Natural killer cell (primary cell): ENCODE measurements around the gene GPR37L1. TPM values are rescaled to one million over a fixed set of nuclear protein-coding genes. Genes with fewer than 3 reads are reported as not detected.

Experiments
- ATAC-seq, 3 donors: fragments of 150-1000 bp in 2 of 3; fragments of 200-7000 bp in 1 of 3; cut with Tn5 transposase; 1 replicate in 1 of 3; 2 replicates in 2 of 3; pipeline ENCODE4 v1.10.0; 2021; ENCODE audit warnings: mild to moderate bottlenecking in 2 of 3, moderate library complexity in 2 of 3
- DNase-seq, 2 donors: peaks; one replicate each; pipeline versions ENCODE4 v3.0.0 to v3.0.0-alpha.2; 2013 to 2021; ENCODE audit warnings: mixed read lengths in 1 of 2
- H3K27ac ChIP-seq: one replicate; pipeline ENCODE4 v1.5.1; 2013; ENCODE audit warnings: mild to moderate bottlenecking, low read length
- H3K27me3 ChIP-seq: one replicate; pipeline ENCODE4 v1.6.1; 2013; ENCODE audit warnings: low read length; ENCODE audit not compliant: control insufficient read depth, insufficient read depth
- H3K36me3 ChIP-seq: one replicate; pipeline ENCODE4 v1.6.1; 2013; ENCODE audit warnings: low read length; ENCODE audit not compliant: control insufficient read depth, insufficient read depth
- H3K4me1 ChIP-seq: one replicate; pipeline ENCODE4 v1.6.1; 2013; ENCODE audit warnings: low read length; ENCODE audit not compliant: control insufficient read depth, insufficient read depth
- H3K4me3 ChIP-seq: one replicate; pipeline ENCODE4 v1.5.1; 2013; ENCODE audit warnings: low read length
- H3K9me3 ChIP-seq: one replicate; pipeline ENCODE4 v1.6.1; 2013; ENCODE audit warnings: low read length; ENCODE audit not compliant: control insufficient read depth, insufficient read depth
- H3K27ac Mint-ChIP-seq, 2 donors: one replicate each; pipeline ENCODE4 v1.8.0; 2022; ENCODE audit warnings: mild to moderate bottlenecking in 2 of 2, mixed read lengths in 2 of 2, moderate library complexity in 1 of 2
- H3K27me3 Mint-ChIP-seq, 2 donors: one replicate each; pipeline ENCODE4 v1.8.0; 2022; ENCODE audit warnings: low read depth in 2 of 2, mixed read lengths in 2 of 2
- H3K36me3 Mint-ChIP-seq: one replicate; pipeline ENCODE4 v1.8.0; 2022; ENCODE audit warnings: mixed read lengths
- H3K4me1 Mint-ChIP-seq, 2 donors: one replicate each; pipeline ENCODE4 v1.8.0; 2022; ENCODE audit warnings: mixed read lengths in 2 of 2
- H3K4me3 Mint-ChIP-seq: one replicate; pipeline ENCODE4 v1.8.0; 2022; ENCODE audit warnings: mild to moderate bottlenecking, moderate library complexity, mixed read lengths
- H3K9me3 Mint-ChIP-seq, 2 donors: one replicate each; pipeline ENCODE4 v1.8.0; 2022; ENCODE audit warnings: mixed read lengths in 2 of 2
- CTCF ChIP-seq: fragments of 200-600 bp; IDR thresholded peaks from one replicate; pipeline ENCODE4 v1.8.0; 2022; ENCODE audit warnings: antibody characterized with exemption
- WGBS: methylation state at CpG from one replicate; pipeline ENCODE4 v1.1.7; 2013; ENCODE audit warnings: missing lambda C conversion rate; ENCODE audit not compliant: insufficient coverage; 5-methylcytosine and 5-hydroxymethylcytosine counted together
- intact Hi-C: fragments of 100-400 bp; cut with micrococcal nuclease; formaldehyde crosslinking; loops from one replicate; pipeline ENCODE4 v1.14.2; 2022
- total RNA-seq, 4 donors: library from RNA; stranded (reverse); fragments of 120-200 nt in 1 of 4; gene quantifications; one replicate each; pipeline versions ENCODE4 v1.2.3 to v1.2.4, GENCODE V29; 2013 to 2022

GPR37L1 gene
- total RNA-seq, 3 donors from 2014 or later (not counting 1 experiment from before 2014, with no cell fraction given) = not detected

GRCh38 chr1:202131956-202132821, 9.5 kb downstream of the GPR37L1 start:
- ATAC-seq = no peak
- no peaks in the 10 kb centered on the region for H3K27me3 Mint-ChIP-seq
- no peak overlapping the region for H3K27ac Mint-ChIP-seq
- H3K27ac ChIP-seq = no peak overlapping the region
- no peak overlapping the region for H3K4me3 Mint-ChIP-seq
- no peaks in the 10 kb centered on the region for H3K27me3 ChIP-seq
- H3K9me3 ChIP-seq = no peaks in the 10 kb centered on the region
- intact Hi-C loops = loop anchor here (10.0 kb wide), 1 partner anchor 117 kb away; the partner anchor contains the start of gene ELF3
- DNase-seq = no peak
- 94% methylated on average over 12 of the region's 12 CpGs for WGBS
- no peaks in the 10 kb centered on the region for H3K36me3 Mint-ChIP-seq
- no peaks in the 10 kb centered on the region for H3K4me1 ChIP-seq
- no peak for TF ChIP-seq CTCF
- peaks cover 35% of the 10 kb centered on the region for H3K36me3 ChIP-seq
- no peaks in the 10 kb centered on the region for H3K9me3 Mint-ChIP-seq
- H3K4me1 Mint-ChIP-seq = no peaks in the 10 kb centered on the region
- no peak overlapping the region for H3K4me3 ChIP-seq

- Mint-ChIP-seq H3K36me3 (no peaks in the 10 kb centered on the region), H3K4me1 (peaks cover 0 to 2% of the 10 kb centered on the region in 2 donors), H3K27ac (no peak overlapping the region), H3K27me3 (no peaks in the 10 kb centered on the region), H3K9me3 (no peaks in the 10 kb centered on the region), H3K4me3 (no peak overlapping the region)
- ATAC-seq (no peak), DNase-seq (no peak)
- TF ChIP-seq CTCF = no peak
- Histone ChIP-seq H3K27me3 (no peaks in the 10 kb centered on the region), H3K4me1 (no peaks in the 10 kb centered on the region), H3K4me3 (no peak overlapping the region), H3K36me3 (peaks cover 38% of the 10 kb centered on the region), H3K27ac (no peak overlapping the region), H3K9me3 (no peaks in the 10 kb centered on the region)
- intact Hi-C loops = loop anchor here (10.0 kb wide), 1 partner anchor 118 kb away; the partner anchor contains the start of gene ELF3
- 94% methylated on average over 13 of the region's 14 CpGs for WGBS
Measured at GRCh38 chr1:202133001-202133400, 10.3 kb downstream of the GPR37L1 start.

- intact Hi-C loops = loop anchor here (10.0 kb wide), 1 partner anchor 119 kb away; the partner anchor contains the start of gene ELF3
- no peaks in the 10 kb centered on the region for H3K36me3 Mint-ChIP-seq
- 91% methylated on average over 8 of the region's 8 CpGs for WGBS
- no peaks in the 10 kb centered on the region for H3K9me3 Mint-ChIP-seq
- TF ChIP-seq CTCF = no peak
- H3K27ac Mint-ChIP-seq = no peak overlapping the region
- Histone ChIP-seq H3K36me3 (peaks cover 41% of the 10 kb centered on the region), H3K27me3 (no peaks in the 10 kb centered on the region), H3K4me1 (no peaks in the 10 kb centered on the region), H3K27ac (no peak overlapping the region), H3K9me3 (no peaks in the 10 kb centered on the region), H3K4me3 (no peak overlapping the region)
- no peak overlapping the region for H3K4me3 Mint-ChIP-seq
- ATAC-seq = no peak
- DNase-seq = no peak
- H3K4me1 Mint-ChIP-seq = peaks cover 4 to 7% of the 10 kb centered on the region in 2 donors
- no peaks in the 10 kb centered on the region for H3K27me3 Mint-ChIP-seq
Measured at GRCh38 chr1:202133496-202133895, 10.8 kb downstream of the GPR37L1 start.
